ENCODE data around the gene MACF1. TPM values are rescaled to one million over a fixed set of nuclear protein-coding genes. Genes with fewer than 3 reads are reported as not detected.

The MACF1 gene
- polyA plus RNA-seq, 1 of the 3 experiments (the other 2 are of a cell fraction), result 37.6 TPM

DNA sequence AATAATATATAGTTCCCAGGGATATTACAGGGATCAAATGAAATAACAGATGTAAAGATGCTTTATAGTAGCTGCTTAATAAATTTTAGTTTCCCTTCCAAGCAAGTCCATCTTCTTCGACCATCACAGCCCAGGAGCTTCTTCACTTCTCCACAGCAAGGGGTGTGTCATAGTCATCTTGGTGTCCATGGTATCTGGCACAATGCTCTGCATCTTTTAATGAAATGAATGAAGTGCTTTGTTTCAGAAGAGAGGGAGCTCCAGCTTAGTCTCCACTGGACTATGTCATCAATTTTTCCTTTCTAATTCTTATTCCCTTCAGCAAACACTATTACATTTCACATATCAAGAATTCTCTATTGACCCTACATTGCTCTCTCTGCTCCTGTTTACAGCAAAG is 4.9 kb upstream of the MACF1 start:
- ChIA-PET CTCF (interaction anchor here (1.0 to 4.6 kb wide), 3 partner anchors 8 to 97 kb away, joined by 3 to 23 read pairs (median 11); no protein-coding TSS in a partner anchor), POLR2A (no interaction called here)
- Histone ChIP-seq H3K4me1 (ENCODE audit: control insufficient read depth in 1 of 2, insufficient read depth in 2 of 2, low read depth in 1 of 2, low read length in 1 of 2) (peaks cover 6 to 36% of the 10 kb centered on the region in 2 experiments; a peak in 3 of 4 replicates), H3K9ac (no peak overlapping the region), H3K4me3 (ENCODE audit: low read depth in 2 of 2, low read length in 1 of 2) (no peak overlapping the region), H3K27me3 (ENCODE audit: insufficient read depth) (no peaks in the 10 kb centered on the region), H3F3A (replicated peaks; ENCODE audit: insufficient read depth) (peaks cover 52% of the 10 kb centered on the region), H3K9me2 (no peaks in the 10 kb centered on the region), H2AFZ (ENCODE audit: low read depth) (no peak overlapping the region), H3K9me3 (no peaks in the 10 kb centered on the region), H3K27ac (ENCODE audit: low read depth in 2 of 2, low read length in 1 of 2) (peak overlapping the region in 1 of 2 experiments; percentile 32; a peak in 1 of 4 replicates), H3K79me2 (ENCODE audit: insufficient read depth) (peaks cover 95% of the 10 kb centered on the region), H3K36me3 (replicated peaks in 1 of 2; ENCODE audit: control insufficient read depth in 1 of 2, insufficient read depth in 2 of 2, low read length in 1 of 2) (no peaks in the 10 kb centered on the region), H3K4me2 (no peak overlapping the region), H4K20me1 (ENCODE audit: insufficient read depth) (no peaks in the 10 kb centered on the region)
- WGBS (ENCODE audit: low lambda C conversion rate), result 95% methylated on average over 1 of the region's 1 CpG
- TF ChIP-seq PBX3 (IDR thresholded peaks at IDR 0.05) (no peak), SMC3 (IDR thresholded peaks at IDR 0.05; ENCODE audit: low read depth, low read length) (no peak), SIN3A (IDR thresholded peaks at IDR 0.05; ENCODE audit: borderline replicate concordance, low read depth, low read length) (no peak), NRF1 (IDR thresholded peaks at IDR 0.05; ENCODE audit: low read depth, low read length) (no peak), GABPA (IDR thresholded peaks at IDR 0.05; ENCODE audit: low read depth) (no peak), JUND (IDR thresholded peaks at IDR 0.05) (no peak), RFX5 (IDR thresholded peaks at IDR 0.05; ENCODE audit: low read length) (no peak), NFIC (IDR thresholded peaks at IDR 0.05; ENCODE audit: borderline replicate concordance) (no peak), EZH2phosphoT487 (IDR thresholded peaks at IDR 0.05; ENCODE audit: borderline replicate concordance, low read depth) (no peak), POLR2AphosphoS5 (IDR thresholded peaks at IDR 0.05; ENCODE audit: low read depth, low read length) (no peak), FOXJ3 (CRISPR knock-in tag; IDR thresholded peaks at IDR 0.05) (no peak), MEF2A (IDR thresholded peaks at IDR 0.05; ENCODE audit: borderline replicate concordance, low read depth) (no peak), CTCF (IDR thresholded peaks at IDR 0.05) (no peak)
- TF ChIP-seq, protein P1, sequence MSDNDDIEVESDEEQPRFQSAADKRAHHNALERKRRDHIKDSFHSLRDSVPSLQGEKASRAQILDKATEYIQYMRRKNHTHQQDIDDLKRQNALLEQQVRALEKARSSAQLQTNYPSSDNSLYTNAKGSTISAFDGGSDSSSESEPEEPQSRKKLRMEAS (IDR thresholded peaks at IDR 0.05; ENCODE audit: low read depth), result no peak
- no peak for DNase-seq

GRCh38 chr1:39205102-39205780 is 746 bp downstream of the MACF1 start:
- Histone ChIP-seq H3K9me3 (no peaks in the 10 kb centered on the region), H3K9ac (peak overlapping the region; percentile 84), H3K4me3 (ENCODE audit: low read depth in 2 of 2, low read length in 1 of 2) (peak overlapping the region; percentile 41 to 70; a peak in 3 of 4 replicates), H3K9me2 (no peaks in the 10 kb centered on the region), H4K20me1 (ENCODE audit: insufficient read depth) (no peaks in the 10 kb centered on the region), H3F3A (replicated peaks; ENCODE audit: insufficient read depth) (peaks cover 54% of the 10 kb centered on the region), H3K27me3 (ENCODE audit: insufficient read depth) (no peaks in the 10 kb centered on the region), H3K27ac (ENCODE audit: low read depth in 2 of 2, low read length in 1 of 2) (peak overlapping the region; percentile 72 to 97), H2AFZ (ENCODE audit: low read depth) (no peak overlapping the region), H3K36me3 (replicated peaks in 1 of 2; ENCODE audit: control insufficient read depth in 1 of 2, insufficient read depth in 2 of 2, low read length in 1 of 2) (peaks cover 0 to 14% of the 10 kb centered on the region in 2 experiments), H3K79me2 (ENCODE audit: insufficient read depth) (peaks cover 94% of the 10 kb centered on the region), H3K4me1 (ENCODE audit: control insufficient read depth in 1 of 2, insufficient read depth in 2 of 2, low read depth in 1 of 2, low read length in 1 of 2) (peaks cover 7 to 10% of the 10 kb centered on the region in 2 experiments; a peak in 2 of 4 replicates), H3K4me2 (peak overlapping the region; percentile 80)
- POLR2A ChIA-PET, result no interaction called here
- TF ChIP-seq TEAD4 (IDR thresholded peaks at IDR 0.05; ENCODE audit: borderline replicate concordance, insufficient read depth) (no peak), JUND (IDR thresholded peaks at IDR 0.05) (0 out of 2 replicates have a peak, but pooled peaks have one; percentile 4)
- DNase-seq, result no peak
- CTCF ChIA-PET, result interaction anchor here (1.0 to 4.1 kb wide), 5 partner anchors 13 to 76 kb away, joined by 3 to 30 read pairs (median 3); no protein-coding TSS in a partner anchor
- 46% methylated on average over 4 of the region's 4 CpGs for WGBS (ENCODE audit: low lambda C conversion rate)

Data from SK-N-SH (cell line).